ENCODE data around the gene MUS81.

DNA sequence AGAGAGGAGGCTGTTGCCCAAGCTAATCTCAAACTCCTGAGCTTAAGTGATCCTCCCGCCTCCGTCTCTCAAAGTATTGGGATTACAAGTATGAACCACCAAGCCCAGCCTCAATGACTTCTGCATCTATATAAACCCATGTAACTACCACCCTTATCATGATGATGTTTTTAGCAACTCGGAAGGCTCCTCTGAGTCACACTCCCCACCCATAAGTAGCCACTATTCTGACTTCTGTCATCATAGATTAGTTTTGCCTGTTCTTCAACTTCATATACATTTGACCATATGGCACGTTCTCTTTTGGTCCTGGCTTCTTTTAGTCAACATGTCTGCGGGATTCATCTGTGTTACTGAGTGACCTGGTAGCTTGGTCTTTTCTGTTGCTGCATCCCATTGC lies 46.4 kb downstream of the MUS81 start:
- TF ChIP-seq POLR2AphosphoS5 (IDR thresholded peaks at IDR 0.05): no peak
- TF ChIP-seq, protein P1, sequence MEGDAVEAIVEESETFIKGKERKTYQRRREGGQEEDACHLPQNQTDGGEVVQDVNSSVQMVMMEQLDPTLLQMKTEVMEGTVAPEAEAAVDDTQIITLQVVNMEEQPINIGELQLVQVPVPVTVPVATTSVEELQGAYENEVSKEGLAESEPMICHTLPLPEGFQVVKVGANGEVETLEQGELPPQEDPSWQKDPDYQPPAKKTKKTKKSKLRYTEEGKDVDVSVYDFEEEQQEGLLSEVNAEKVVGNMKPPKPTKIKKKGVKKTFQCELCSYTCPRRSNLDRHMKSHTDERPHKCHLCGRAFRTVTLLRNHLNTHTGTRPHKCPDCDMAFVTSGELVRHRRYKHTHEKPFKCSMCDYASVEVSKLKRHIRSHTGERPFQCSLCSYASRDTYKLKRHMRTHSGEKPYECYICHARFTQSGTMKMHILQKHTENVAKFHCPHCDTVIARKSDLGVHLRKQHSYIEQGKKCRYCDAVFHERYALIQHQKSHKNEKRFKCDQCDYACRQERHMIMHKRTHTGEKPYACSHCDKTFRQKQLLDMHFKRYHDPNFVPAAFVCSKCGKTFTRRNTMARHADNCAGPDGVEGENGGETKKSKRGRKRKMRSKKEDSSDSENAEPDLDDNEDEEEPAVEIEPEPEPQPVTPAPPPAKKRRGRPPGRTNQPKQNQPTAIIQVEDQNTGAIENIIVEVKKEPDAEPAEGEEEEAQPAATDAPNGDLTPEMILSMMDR (IDR thresholded peaks at IDR 0.05): no peak

Data from transverse colon (tissue), 4 donors.